Non-pigmented ciliary epithelial cell (primary cell): ENCODE results near the gene KRTAP10-10.
"Not testable (repeated sequence)": the region's sequence is repeated elsewhere in the genome, so short reads cannot be mapped to it uniquely, and the experiment has no call there.

Experiments used
- DNase-seq: peaks from one replicate; pipeline ENCODE4 v3.0.0-alpha.2; 2010; ENCODE audit warnings: low read depth

Gene KRTAP10-10

DNA sequence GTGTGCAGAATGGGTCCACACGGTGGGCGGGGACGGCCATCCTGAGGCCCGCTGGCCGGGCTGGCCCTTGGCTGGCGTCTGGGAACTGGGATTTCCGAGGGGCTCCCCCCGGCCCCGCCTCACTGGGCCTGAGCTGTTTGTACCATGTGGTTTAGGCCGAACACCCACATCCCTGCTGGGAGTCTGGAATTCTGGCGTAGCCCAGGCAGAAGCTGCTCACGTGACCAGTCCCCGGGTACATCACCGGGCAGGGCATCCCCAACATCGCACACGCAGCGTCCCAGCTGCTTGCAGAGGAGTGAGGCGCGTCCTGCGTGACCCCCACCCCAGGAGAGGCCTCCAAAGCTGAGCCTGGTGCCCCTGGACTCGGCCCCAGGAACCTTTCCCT is 34.7 kb upstream of the KRTAP10-10 start:
- DNase-seq = no peak

DNA sequence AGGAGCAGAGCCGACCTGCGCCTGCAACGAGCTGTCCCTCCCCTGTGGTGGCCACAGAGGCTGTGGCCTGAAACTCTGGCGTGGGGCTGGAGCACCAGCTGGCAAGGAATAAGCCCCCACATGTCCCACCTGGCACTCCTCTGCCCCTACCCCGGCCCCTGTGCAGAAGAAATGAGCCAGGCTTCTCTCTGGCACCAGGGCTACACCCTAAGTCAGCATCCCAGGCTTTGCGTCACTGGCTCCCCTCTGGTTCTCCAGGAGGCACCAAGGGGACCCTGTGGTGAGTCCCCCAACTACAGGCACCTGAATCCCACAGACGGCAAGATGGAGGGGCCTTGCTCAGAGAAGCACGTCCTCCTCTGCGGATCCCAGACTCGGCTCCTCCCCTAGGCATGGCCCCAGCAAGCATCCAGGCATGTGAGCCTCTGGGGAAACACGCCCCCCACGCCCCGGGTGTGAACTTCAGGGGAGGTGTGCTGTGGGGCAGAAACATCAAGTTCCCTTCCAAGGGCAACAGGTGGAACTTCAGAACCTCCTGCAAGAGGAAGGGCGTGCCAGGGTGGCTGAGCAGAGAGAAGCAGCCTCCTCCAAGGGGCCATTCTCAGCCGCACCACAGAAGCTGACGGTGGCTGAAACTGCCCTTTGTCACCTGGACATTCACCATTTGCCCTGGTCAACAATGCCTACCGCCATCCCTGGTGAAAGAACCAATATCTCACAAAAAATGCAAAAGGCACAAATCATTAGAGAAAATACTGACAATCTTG is 33.9 kb upstream of the KRTAP10-10 start:
- DNase-seq = no peak

DNA sequence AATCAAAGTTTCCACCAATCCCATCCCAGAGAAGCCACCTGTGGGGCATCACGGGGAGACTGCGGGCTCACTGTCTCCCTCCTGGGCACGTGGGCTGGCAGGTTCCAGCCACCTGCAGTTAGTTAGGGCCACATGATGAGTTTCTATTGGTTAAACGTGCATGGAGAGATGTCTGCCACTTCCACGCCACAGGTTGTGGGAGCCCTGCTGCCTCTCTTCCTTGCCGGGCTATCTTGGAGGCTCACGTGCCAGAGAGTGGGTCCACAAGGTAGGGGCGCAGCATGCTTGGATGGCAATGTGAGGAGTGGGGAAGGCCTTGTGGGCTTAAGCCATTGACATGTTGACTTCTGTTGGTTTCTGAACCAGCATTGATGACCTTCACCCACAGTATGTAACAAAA is 33.2 kb upstream of the KRTAP10-10 start:
- no peak for DNase-seq

DNA sequence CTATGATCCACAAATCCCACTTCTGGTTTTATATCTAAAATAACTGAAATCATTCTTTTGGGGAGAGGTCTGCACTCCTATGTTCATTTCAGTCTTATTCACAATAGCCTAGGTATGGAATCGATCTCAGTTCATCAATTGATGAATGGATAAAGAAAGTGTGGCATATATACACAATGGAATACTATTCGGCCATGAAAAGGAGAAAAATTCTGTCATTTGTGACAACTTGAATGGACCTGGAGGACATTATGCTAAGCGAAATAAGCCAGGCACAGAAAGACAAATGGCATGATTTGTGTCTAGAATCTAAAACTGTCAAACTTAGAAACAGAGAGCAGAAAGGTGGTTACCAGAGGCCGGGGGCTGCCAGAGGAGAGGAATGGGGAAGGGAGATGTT is 30.7 kb upstream of the KRTAP10-10 start:
- no peak for DNase-seq

DNA sequence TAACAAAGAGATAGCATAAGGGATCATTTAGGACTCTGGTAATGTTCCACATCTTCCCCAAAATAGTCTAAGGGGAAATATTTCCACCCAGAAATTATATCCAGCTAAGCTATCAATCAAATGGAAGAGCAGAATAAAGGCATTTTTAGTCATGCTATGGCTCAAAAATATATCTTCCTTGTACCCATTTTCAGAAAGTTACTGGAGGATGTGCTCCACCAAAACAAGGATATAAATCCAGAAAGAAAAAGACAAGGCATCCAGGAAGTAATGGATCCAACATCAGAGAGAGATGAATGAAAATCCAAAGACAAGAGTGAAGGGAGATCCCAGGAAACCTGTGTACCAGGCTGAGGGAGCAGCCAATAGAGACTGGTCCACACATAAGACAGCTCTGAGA is 28.0 kb upstream of the KRTAP10-10 start:
- no peak for DNase-seq

DNA sequence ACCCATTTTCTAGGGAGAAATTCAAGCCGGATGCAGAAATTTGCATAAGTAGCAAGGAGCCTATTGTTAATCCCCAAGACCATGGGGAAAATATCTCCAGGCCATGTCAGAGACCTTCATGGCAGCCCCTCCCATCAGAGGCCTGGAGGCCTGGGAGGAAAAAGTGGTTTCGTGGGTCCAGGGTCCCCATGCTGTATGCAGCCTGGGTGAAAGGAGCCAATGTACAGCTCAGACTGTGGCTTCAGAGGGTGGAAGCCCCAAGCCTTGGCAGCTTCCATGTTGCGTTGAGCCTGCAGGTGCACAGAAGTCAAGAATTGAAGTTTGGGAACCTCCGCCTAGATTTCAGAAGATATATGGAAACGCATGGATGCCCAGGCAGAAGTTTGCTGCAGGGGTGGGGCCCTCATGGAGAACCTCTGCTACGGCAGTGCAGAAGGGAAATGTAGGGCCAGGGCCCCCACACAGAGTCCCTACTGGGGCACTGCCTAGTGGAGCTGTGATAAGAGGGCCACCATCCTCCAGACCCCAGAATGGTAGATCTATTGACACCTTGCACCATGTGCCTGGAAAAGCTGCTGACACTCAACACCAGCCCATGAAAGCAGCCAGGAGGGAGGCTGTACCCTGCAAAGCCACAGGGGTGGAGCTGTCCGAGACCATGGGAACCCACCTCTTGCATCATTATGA is 26.9 kb upstream of the KRTAP10-10 start:
- DNase-seq = not testable (repeated sequence)

DNA sequence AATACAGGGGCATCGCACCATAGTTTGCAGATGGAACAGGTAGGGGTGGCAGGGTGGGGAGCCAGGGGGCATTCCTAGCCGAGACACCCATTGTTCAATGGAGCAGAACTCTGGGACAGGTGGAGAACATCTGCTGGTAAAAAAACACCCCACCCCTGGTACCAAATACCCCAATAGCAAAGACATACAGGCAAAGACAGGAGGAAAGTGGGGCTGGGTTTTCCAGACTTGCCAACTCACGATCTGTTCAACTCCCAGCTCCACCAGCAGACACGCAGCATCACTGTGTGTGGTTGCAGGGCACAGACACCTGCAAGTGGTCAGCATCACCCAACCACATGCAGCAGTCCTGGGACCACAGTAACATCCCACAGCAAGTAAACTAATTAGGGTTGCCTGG is 25.6 kb upstream of the KRTAP10-10 start:
- no peak for DNase-seq

DNA sequence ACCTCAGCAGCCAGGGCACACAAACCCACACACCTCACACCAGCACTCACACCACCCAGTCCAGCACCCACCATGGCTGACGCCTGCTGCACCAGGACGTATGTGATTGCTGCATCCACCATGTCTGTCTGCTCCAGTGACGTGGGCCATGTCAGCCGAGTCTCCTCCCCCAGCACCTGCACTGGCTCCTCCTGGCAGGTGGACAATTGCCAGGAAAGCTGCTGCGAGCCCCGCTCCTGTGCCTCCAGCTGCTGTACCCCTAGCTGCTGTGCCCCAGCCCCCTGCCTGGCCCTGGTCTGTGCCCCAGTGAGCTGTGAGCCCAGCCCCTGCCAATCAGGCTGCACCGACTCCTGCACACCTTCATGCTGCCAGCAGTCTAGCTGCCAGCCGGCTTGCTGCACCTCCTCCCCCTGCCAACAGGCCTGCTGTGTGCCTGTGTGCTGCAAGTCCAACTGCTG is 25.1 kb upstream of the KRTAP10-10 start, which contains the start of gene KRTAP10-8:
KRTAP10-8 (plus strand) TSS at position 51 of the 458 bp plus-strand sequence; CDS start at position 73, 22 bp downstream.
- no peak for DNase-seq

DNA sequence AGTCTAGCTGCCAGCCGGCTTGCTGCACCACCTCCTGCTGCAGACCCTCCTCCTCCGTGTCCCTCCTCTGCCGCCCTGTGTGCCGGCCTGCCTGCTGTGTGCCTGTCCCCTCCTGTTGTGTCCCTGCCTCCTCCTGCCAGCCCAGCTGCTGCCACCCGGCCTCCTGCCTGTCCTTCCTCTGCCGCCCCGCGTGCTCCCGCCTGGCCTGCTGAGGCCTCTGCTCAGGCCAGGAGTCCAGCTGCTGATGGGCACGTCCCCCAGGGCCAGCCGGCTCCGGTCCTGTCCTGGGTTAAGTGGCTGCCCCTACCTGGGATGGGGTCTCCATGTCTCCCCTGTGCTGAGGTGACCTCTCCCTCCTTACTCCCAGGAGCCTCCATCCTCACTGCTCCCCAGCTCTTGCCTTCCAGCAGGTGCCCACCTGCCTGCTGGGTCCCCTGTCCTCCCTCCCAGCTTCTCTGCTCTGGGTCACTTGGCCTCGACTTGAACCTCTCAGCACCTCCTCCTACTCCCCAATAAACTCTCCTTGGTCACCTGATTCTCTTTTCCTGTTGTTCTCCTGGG is 24.4 kb upstream of the KRTAP10-10 start:
- DNase-seq = no peak

DNA sequence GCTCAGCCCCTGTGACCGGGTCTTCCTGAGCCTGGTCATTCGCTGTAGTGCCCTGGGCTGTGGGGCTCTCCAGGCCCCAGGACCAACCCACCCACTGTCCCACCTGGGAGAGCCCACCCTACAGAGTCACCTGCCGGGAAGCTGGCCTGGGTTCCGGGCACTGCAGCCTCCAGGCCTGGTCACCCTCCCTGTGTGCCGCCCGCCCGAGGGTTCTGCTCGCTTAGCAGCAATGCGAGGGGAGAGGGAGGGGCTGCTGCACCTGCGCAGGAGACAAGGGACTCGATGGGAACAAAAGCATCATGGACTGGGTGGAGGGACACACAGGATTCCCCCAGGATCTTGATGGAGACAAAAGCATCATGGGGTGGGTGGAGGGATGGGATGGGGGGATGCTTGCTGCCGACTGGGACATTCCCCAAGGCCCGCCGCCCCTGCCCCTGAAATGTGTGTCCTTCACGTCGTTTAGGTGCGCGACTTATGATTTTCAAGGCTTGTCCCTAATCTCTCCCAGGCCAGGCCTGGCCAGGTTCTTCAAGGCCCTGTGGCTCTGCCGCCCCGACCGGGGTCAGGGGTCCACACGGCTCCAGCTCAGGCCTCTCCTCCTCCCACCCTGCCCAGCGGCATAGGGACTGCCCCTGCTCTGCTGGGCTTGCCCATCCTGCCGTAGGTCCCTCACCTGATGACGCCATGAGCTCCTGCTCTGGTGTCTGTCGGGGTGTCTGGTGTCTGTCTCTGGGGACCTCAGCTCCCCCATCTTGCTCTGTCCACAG is 23.6 kb upstream of the KRTAP10-10 start:
- no peak for DNase-seq

DNA sequence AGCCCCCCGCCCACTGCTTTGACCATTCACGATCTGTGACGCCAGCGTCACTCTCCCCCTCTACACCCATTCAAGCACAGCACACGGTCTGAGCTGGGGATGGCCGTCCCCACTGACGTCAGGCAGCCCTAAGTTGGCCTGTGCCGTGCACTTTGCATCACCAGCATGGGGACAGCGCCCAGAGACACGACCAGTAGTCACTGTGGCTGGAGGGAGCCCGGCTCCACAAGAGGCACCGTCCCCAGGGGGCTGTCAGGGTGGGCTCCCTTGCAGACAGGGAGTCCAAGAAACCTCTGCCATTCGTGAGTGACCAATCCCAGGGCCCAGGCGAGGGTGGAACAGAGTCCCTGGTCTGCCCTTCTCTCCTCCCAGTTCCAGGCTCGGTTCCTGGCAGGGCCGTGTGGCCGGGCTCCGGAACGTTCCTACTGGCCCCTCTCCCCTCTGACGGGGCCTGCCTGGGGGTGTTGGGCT is 23.0 kb upstream of the KRTAP10-10 start:
- no peak for DNase-seq

DNA sequence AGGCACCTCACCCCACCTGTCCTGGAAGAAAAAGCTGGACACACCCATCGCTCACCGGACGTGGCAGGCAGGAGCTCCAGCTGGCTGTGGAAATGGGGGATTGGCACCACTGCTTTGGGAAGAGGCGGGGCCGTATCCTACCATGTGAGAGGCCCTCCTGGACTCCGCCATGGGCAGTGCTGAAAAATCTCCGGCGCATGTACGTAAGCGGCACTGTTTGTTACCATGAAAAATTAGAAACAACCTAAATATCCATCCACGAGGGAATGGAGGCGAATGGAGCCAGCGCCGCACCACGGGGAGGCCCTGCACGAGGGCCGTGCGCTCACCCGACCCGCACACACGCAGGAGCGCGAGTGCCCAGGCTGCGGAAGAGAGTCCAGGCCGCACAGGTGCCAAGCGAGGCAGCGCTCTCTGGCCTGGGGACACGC is 22.2 kb upstream of the KRTAP10-10 start:
- DNase-seq = no peak

DNA sequence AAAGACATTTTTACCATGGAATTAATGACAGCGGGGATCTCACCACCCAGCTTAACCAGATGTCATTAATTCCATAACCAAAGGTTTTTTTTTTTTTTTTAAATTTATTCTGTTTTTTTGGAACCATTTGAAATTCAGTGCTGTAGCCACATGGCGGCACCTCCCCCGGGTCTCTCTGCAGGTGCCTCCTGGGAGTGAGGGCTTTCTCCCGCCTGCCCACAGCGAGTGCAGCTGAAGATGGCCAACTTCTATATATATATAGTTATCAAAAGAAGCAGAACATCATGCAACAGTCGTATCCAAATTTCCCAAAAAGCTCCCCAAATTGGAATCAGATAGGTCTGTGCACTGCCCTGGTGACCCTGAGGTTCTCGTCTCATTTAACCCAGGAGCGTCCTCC is 21.7 kb upstream of the KRTAP10-10 start:
- no peak for DNase-seq

DNA sequence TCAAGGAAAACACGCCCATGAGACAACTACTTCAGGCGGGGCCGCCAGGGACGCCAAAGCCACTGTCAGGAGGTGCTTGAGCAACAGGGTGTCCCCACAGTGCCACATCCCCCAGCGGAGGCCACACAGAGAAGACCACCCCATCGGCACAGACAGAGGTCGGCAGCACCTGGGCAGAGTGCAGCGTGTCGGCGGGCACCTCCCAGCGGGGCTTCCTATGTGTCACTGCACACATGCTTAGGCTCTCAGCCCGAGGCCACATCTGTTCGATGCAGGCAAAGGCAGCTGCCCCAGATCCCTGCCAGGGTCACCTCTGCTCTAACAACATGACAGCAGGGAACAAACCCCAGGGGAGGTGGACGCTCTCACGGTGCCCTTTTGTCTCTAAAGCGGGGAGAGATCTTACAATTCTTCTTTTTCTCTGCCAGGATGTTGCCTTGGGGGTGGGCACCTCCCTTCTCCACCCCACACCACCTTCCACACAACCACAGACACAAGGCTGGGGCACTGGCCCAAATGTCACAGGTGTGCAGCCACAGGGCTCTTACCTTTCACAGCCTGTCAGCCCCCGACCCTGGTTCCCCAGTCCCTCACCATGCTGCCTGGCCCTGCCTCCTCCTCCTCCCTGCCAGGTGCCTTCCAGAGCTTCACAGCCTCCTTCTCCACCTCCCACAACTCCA is 21.1 kb upstream of the KRTAP10-10 start:
- DNase-seq = no peak

DNA sequence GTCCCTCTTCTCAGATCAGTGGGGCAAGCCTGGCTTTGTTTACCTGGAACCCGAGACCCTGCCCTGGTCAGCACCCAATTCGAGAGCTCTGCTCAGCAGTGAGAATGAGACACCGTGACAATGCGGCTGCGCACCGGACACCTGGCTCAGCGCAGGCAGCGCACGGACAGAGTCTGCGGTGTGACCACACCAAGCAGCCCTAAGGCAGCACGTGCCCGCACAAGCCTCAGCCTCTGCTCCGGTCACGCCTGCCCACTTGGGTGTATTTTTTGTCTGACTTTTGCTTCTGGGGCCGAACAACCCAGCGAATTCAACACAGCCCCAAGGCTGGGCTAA is 20.6 kb upstream of the KRTAP10-10 start:
- DNase-seq = no peak

DNA sequence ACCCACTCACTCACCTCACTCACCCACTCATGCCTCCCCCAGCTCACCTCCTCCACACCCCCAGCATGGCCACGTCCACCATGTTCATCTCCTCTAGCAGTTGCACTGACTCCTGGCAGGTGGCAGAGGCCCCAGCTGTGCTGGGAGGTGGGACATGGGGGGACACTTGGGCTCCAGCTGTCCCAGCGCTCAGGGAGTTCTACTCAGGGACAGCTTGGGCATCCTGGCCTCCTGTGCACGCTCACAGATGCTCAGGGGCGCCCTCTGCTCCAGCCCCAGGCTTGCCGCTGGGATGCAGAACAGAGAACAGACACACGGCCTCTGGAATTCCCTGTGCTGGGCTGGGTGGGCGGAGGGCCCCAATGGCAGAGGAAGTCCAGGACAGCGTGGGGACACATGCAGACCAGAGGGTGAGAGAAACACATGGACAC is 20.1 kb upstream of the KRTAP10-10 start:
- no peak for DNase-seq

DNA sequence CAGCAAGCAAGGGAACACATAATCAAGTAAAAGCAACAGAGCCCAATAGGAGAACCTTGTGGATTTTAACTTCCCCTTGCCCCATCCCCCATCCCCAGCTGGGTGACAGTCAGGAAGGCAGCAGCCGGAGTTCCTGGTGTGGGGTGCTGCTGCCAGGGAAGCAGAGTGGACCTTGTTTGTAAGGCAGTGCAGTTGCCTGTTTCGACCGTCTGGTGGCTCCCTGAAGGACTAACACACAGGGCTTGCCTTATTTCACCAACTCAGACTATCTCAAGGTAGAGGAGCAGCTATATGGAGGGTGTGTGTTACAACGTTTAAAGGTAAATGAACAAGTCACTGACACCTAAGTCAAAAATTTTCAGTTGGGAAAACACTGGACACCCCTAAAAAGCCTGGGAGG is 18.7 kb upstream of the KRTAP10-10 start:
- no peak for DNase-seq

DNA sequence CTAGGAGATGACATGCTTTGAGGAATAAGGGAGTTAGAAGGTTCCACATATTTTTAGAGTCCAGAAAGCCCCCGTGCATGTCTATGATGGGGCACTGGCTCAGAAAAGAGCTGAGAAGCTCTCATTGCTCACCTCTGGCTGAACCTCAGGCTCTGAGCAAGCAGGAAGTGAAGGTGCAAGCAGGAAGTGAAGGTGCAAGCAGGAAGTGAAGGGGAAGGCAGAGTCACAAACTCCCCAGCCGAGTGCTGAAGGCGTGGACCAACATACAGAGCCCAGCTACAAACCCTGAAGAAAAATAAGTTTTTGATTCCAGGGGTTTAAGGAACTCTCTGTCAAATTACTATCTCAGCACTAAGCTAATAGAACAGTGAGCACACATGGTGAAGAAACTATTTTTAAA is 18.2 kb upstream of the KRTAP10-10 start:
- DNase-seq = no peak

DNA sequence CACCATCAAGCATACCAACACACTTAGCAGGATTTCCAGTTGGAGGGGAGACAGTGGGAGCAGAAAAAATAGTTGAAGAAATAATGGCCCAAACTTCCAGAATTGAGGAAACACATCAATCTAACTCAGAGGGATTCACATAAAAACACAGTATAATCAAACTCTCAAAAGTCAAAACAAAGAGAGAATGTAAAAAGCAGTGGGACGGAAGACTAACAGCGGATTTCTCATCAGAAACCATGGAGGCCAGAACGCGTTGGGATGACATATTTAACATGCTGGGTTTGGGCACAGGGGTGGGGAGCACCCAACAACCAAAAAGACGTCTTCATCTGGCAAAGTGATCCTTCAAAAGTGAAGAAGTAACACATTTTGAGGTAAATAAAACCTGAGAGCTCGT is 17.3 kb upstream of the KRTAP10-10 start:
- DNase-seq = no peak

DNA sequence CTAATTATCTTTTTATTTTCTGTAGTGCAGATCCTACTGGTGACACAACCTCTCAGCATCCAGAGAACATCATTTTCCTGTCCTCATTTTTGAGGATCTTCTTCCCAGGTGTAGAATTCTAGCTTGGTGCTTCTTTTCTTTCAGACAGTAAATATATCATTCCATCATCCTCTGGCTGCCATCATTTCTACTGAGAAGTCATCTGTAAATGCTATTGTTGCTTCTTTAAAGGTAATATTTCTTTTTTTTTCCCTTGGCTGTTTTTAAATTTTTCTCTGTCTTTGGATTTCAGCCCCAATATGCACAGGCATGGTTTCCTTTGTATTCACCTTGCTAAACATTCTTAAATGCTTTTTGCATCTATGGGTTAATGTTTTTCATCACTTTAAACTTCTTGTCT is 13.6 kb upstream of the KRTAP10-10 start:
- DNase-seq = no peak

DNA sequence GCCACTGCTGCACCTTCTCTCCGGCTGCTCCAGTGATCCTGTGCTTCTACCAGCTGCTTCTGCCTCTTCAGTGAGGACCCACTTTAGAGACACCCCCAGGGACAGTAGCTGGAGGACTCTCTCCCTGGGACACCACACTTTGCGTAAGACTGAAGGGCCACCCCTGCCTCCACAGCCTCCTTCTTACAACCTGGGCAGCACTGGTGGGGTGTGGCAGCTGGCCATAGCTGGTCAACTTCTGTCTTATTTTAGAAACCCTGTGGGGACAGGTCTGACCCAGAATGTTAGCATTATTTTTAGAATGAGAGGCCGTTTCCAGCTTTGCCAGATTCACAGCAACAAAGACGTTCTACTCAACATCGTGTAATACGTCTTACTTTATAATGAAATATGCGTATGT is 11.4 kb upstream of the KRTAP10-10 start:
- no peak for DNase-seq

DNA sequence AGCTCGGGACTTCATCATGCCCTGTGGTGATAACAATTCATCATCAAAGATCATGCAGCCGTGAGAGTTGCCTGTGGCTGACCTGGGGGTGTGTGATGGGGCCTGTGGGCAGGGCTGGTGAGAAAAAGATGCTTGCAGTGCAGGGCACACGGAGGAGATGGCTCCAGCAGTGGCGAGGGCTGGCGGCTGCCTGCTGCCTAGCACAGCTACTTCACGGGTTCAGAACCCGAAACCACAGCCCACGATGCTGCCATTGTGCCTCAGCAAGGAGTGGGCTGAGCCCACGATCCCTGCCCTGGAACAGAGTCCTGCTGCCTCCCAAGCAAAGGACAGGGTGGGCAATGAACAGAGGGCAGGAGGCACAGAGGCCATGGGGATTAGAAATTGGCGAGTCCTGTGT is 10.9 kb upstream of the KRTAP10-10 start:
- no peak for DNase-seq
